ENCODE results near the gene FOXP4.

The FOXP4 gene

DNA sequence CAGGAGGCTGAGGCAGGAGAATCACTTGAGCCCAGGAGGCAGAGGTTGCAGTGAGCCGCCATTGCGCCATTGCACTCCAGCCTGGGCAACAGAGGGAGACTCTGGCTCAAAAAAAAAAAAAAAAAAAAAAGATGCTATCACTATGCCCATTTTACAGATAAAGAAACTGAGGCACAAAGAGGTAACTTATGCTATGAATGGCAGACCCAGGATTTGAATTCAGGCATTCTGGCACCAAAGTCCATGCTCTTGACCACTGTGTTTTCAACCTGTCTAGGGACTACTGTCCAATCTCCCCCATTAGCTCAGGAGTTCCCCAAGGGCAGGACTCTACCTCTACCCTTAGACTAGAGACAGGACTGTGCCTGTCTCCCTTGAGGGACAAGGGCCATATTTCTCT, 82.9 kb downstream of the FOXP4 start:
- no peak overlapping the region for H3K27ac Mint-ChIP-seq
- ATAC-seq (ENCODE audit: low read depth) = no peak
- H3K27me3 Mint-ChIP-seq = peaks cover 32% of the 10 kb centered on the region
- peaks cover 3% of the 10 kb centered on the region for H3K36me3 Mint-ChIP-seq
- H3K9me3 Mint-ChIP-seq = peaks cover 3% of the 10 kb centered on the region
- peaks cover 8% of the 10 kb centered on the region for H3K4me1 Mint-ChIP-seq
- no peak overlapping the region for H3K4me3 Mint-ChIP-seq
- DNase-seq (ENCODE audit: low spot score in 2 of 2) = no peak

GRCh38 chr6:41630069-41630468, 83.9 kb downstream of the FOXP4 start:
- ATAC-seq (ENCODE audit: low read depth) = no peak
- Mint-ChIP-seq H3K9me3 (peaks cover 2% of the 10 kb centered on the region), H3K4me1 (peaks cover 7% of the 10 kb centered on the region), H3K4me3 (no peak overlapping the region), H3K36me3 (peaks cover 2% of the 10 kb centered on the region), H3K27me3 (peaks cover 36% of the 10 kb centered on the region), H3K27ac (no peak overlapping the region)
- DNase-seq (ENCODE audit: low spot score in 2 of 2) = no peak

GRCh38 chr6:41630946-41631345, 84.8 kb downstream of the FOXP4 start:
- no peak overlapping the region for H3K4me3 Mint-ChIP-seq
- peaks cover 36% of the 10 kb centered on the region for H3K27me3 Mint-ChIP-seq
- H3K4me1 Mint-ChIP-seq = no peaks in the 10 kb centered on the region
- no peaks in the 10 kb centered on the region for H3K36me3 Mint-ChIP-seq
- no peaks in the 10 kb centered on the region for H3K9me3 Mint-ChIP-seq
- ATAC-seq (ENCODE audit: low read depth) = no peak
- no peak overlapping the region for H3K27ac Mint-ChIP-seq
- DNase-seq (ENCODE audit: low spot score in 2 of 2) = no peak

GRCh38 chr6:41633056-41633634, 87.0 kb downstream of the FOXP4 start:
- DNase-seq (ENCODE audit: low spot score in 2 of 2) (no peak), ATAC-seq (ENCODE audit: low read depth) (no peak)
- Mint-ChIP-seq H3K27me3 (peaks cover 34% of the 10 kb centered on the region), H3K4me1 (peaks cover 2% of the 10 kb centered on the region), H3K27ac (no peak overlapping the region), H3K4me3 (no peak overlapping the region), H3K36me3 (no peaks in the 10 kb centered on the region), H3K9me3 (no peaks in the 10 kb centered on the region)

- no peak overlapping the region for H3K4me3 Mint-ChIP-seq
- no peaks in the 10 kb centered on the region for H3K9me3 Mint-ChIP-seq
- H3K27ac Mint-ChIP-seq = no peak overlapping the region
- peaks cover 38% of the 10 kb centered on the region for H3K27me3 Mint-ChIP-seq
- DNase-seq (ENCODE audit: low spot score in 2 of 2) (no peak), ATAC-seq (ENCODE audit: low read depth) (no peak)
- H3K4me1 Mint-ChIP-seq = peaks cover 2% of the 10 kb centered on the region
- no peaks in the 10 kb centered on the region for H3K36me3 Mint-ChIP-seq
Measured at GRCh38 chr6:41634657-41635056, 88.5 kb downstream of the FOXP4 start.

- DNase-seq (ENCODE audit: low spot score in 2 of 2) (no peak), ATAC-seq (ENCODE audit: low read depth) (no peak)
- Mint-ChIP-seq H3K27ac (no peak overlapping the region), H3K4me1 (peaks cover 2% of the 10 kb centered on the region), H3K36me3 (no peaks in the 10 kb centered on the region), H3K4me3 (no peak overlapping the region), H3K27me3 (peaks cover 43% of the 10 kb centered on the region), H3K9me3 (no peaks in the 10 kb centered on the region)
Measured at GRCh38 chr6:41635365-41635764, 89.2 kb downstream of the FOXP4 start.

DNA sequence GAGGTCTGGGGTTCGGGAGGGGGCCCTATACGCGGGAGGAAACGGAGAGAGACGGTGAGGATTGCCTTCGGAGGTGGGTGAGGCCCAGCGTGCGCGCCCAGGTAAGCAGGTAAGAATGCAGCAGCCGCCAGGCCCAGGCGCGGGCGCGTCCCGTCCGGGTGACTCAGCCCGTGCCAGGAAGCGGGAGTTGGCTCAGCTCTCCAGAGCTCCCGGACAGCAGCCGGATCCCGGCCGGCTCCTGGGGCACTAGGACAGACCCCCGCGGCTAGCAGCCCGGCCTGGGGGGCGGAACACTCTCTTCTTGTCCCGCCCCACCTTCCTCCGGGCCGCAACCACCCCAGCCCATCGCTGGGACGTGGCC, 90.6 kb downstream of the FOXP4 start:
- Mint-ChIP-seq H3K27me3 (peaks cover 39% of the 10 kb centered on the region), H3K27ac (no peak overlapping the region), H3K4me3 (peak overlapping the region; percentile 28), H3K9me3 (no peaks in the 10 kb centered on the region), H3K4me1 (peaks cover 2% of the 10 kb centered on the region), H3K36me3 (no peaks in the 10 kb centered on the region)
- no peak for ATAC-seq (ENCODE audit: low read depth)
- DNase-seq (ENCODE audit: low spot score in 2 of 2) = no peak

- DNase-seq (ENCODE audit: low spot score in 2 of 2) = no peak
- peak overlapping the region; percentile 63 for H3K4me3 Mint-ChIP-seq
- H3K27ac Mint-ChIP-seq = no peak overlapping the region
- H3K4me1 Mint-ChIP-seq = peaks cover 2% of the 10 kb centered on the region
- H3K36me3 Mint-ChIP-seq = no peaks in the 10 kb centered on the region
- H3K9me3 Mint-ChIP-seq = no peaks in the 10 kb centered on the region
- no peak for ATAC-seq (ENCODE audit: low read depth)
- peaks cover 35% of the 10 kb centered on the region for H3K27me3 Mint-ChIP-seq
Measured at GRCh38 chr6:41637194-41638001, 91.2 kb downstream of the FOXP4 start.

DNA sequence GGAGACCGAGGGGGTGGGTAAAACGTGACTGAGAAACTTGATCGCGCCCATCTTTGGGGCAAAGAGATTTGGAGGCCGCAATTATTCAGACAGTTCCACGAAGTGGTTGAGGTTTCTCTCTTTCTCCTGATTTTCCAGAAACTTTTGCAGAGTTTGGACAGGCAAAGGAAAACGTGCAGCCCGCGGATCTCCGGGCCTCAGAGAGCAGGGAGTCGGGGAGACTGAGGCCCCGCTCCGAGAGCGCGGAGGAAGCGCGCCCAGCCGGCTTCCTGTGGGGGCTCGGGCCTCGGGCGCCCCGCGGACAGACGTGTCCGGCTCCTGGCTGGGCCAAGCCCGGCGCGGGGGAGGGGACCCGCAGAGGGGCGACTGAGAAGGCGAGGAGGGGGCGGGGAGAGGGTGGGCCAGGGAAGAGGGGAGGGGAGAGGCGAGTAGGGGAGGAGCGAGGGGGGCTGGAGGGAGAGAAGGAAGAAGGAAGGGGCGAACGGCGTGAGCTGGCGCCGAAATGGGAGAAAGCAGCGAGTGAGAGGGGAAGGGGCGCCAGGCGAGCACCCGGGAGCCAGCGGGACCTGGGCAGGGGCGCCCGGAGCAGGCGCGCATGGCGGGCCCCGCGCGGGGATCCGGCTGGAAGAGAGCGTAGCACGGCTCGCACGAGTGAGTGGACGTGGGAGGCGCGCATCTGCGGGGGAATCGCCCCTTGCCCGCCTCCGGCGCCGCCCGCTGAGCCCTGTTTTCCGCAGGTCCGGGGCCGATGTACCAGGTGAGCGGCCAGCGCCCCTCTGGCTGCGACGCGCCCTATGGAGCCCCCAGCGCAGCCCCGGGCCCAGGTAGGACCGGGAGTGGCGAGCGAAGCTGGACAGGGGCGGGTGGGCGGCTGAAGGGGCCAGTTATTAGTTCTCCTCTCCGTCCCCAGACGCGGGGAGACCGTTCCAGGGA, 92.1 kb downstream of the FOXP4 start, which contains the start of gene MDFI:
Gene MDFI, plus strand, starts transcription at position 467 of the 933 bp plus-strand sequence. Its CDS starts 282 bp downstream, at position 749.
- H3K4me1 Mint-ChIP-seq = peaks cover 2% of the 10 kb centered on the region
- peak within 1 kb of the TSS; percentile 63 for H3K4me3 Mint-ChIP-seq
- peaks cover 38% of the 10 kb centered on the region for H3K27me3 Mint-ChIP-seq
- H3K27ac Mint-ChIP-seq = no peak within 1 kb of the TSS
- no peak for ATAC-seq (ENCODE audit: low read depth)
- H3K36me3 Mint-ChIP-seq = no peaks in the 10 kb centered on the region
- DNase-seq (ENCODE audit: low spot score in 2 of 2) = peak in 1 of 2 donors; percentile 27
- H3K9me3 Mint-ChIP-seq = no peaks in the 10 kb centered on the region

DNA sequence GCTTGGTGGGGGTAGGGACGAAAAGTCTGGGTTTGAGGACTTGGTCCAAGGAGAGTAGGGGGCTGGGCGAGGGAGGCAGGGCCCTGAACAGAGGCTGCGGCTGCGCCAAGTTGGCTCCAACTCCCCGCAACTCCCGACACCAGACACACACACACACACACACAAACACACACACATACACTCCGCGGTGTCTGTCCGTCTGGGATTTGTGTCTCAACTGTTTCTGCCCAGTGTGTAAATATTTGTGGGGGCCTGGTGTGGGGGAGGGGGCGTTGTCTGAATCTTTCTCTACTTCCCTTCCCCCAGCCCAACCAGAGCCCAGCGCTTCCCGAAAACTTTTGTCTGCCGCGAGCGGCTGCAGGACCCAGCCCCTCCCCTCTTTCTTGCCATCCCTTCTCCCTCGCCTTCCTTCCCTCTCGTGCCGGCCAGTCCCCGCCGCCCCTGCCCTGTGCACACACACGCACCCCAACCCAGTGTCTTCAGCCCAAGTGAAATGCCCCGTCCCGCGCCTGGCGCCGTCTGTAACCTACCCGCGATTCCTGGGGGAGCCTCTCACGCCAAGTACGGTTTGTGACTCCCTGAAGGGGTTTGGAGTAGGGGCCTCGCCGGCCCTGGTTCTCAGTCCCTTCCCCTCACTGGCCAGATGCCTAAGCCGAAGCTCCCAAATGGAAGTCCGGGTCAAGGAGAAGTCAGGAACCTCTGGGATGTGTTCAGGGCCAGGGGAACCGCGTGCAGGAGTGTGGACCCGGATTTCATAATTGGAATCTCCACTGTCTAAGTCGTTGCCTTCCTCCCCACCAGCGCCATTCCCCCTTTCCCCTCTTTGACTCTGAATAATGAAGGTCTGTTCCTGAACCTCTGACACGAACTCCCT, 93.0 kb downstream of the FOXP4 start:
- Mint-ChIP-seq H3K9me3 (no peaks in the 10 kb centered on the region), H3K27me3 (peaks cover 37% of the 10 kb centered on the region), H3K4me1 (peaks cover 2% of the 10 kb centered on the region), H3K36me3 (no peaks in the 10 kb centered on the region), H3K4me3 (peak overlapping the region; percentile 24), H3K27ac (no peak overlapping the region)
- no peak for ATAC-seq (ENCODE audit: low read depth)
- DNase-seq (ENCODE audit: low spot score in 2 of 2) = no peak

- Mint-ChIP-seq H3K4me3 (peak overlapping the region; percentile 6), H3K4me1 (peaks cover 7% of the 10 kb centered on the region), H3K27ac (no peak overlapping the region), H3K27me3 (peaks cover 37% of the 10 kb centered on the region), H3K9me3 (no peaks in the 10 kb centered on the region), H3K36me3 (no peaks in the 10 kb centered on the region)
- no peak for ATAC-seq (ENCODE audit: low read depth)
- no peak for DNase-seq (ENCODE audit: low spot score in 2 of 2)
Measured at GRCh38 chr6:41639809-41640371, 93.7 kb downstream of the FOXP4 start.

DNA sequence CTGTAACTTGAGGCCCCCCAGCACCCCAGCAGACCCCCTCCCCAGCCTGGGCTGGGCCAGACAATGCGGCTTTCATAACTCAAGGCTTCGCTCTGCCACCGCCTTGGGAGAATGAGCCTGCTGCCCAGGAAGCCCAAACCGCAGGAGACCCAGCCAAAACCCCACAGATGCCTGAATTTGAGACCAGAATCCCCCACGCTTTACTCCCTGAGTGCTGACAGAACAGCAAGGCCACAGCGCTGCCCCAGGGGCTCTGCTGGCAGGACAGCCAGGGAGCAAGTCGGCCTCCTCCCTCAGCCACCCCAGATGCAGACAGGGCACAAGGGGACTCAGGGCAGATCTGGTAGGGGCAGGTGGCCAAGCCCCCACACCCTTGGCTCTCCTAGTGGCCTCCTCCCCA, 94.2 kb downstream of the FOXP4 start:
- Mint-ChIP-seq H3K4me1 (peaks cover 7% of the 10 kb centered on the region), H3K9me3 (no peaks in the 10 kb centered on the region), H3K27ac (no peak overlapping the region), H3K4me3 (no peak overlapping the region), H3K27me3 (peaks cover 35% of the 10 kb centered on the region), H3K36me3 (no peaks in the 10 kb centered on the region)
- DNase-seq (ENCODE audit: low spot score in 2 of 2) (no peak), ATAC-seq (ENCODE audit: low read depth) (no peak)

DNA sequence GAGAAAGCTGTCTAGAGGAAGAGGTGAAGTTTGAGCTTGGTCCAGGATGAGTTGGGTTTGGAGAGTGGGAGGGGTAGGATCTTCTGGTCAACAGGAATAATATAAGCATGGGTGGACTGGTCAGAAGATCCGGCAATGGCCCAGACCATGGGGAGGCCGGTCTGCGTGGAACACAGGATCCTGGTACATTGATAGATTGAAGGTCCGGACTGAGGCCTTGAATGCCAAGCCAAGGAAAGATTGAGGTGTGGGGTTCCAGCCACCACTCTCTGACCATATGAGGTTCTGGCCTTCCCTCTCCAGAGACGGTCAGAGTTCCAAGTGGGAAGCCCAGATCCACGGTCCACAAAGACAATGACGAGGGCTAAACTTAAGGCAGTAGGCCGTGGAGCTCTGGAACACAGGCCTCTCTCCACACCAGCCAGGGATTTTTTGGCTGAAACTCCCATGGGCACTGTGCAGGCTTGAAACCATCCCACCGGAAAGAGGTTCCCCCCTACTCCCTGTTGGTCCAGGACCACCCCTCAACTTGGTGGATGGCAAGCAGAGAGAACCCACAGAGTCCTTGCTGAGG, 95.3 kb downstream of the FOXP4 start:
- no peak overlapping the region for H3K27ac Mint-ChIP-seq
- DNase-seq (ENCODE audit: low spot score in 2 of 2) (no peak), ATAC-seq (ENCODE audit: low read depth) (no peak)
- no peaks in the 10 kb centered on the region for H3K36me3 Mint-ChIP-seq
- H3K4me1 Mint-ChIP-seq = peaks cover 7% of the 10 kb centered on the region
- H3K9me3 Mint-ChIP-seq = no peaks in the 10 kb centered on the region
- peaks cover 37% of the 10 kb centered on the region for H3K27me3 Mint-ChIP-seq
- H3K4me3 Mint-ChIP-seq = no peak overlapping the region
